ENCODE measurements around the gene RASD1. TPM values are rescaled to one million over a fixed set of nuclear protein-coding genes. Genes with fewer than 3 reads are reported as not detected.

Gene RASD1
- total RNA-seq, 1 experiment from 2014 or later: 0.30 TPM

- 0 out of 2 replicates have a peak overlapping the region, but pooled peaks have one; percentile 11 for H3K4me2 ChIP-seq (ENCODE audit: low read length)
- intact Hi-C loops (cut with micrococcal nuclease): no loop called here
- TF ChIP-seq EGR1 (IDR thresholded peaks at IDR 0.05; ENCODE audit: low read depth) (no peak), SP1 (IDR thresholded peaks at IDR 0.05; ENCODE audit: low read depth) (no peak), JUND (IDR thresholded peaks at IDR 0.05) (no peak), POLR2A (IDR thresholded peaks at IDR 0.05; ENCODE audit: borderline replicate concordance, extremely low read depth, insufficient read depth, insufficient read length) (no peak), EZH2phosphoT487 (IDR thresholded peaks at IDR 0.05; ENCODE audit: borderline replicate concordance) (no peak), ZNF274 (IDR thresholded peaks at IDR 0.05; ENCODE audit: low read depth, low read length) (no peak), REST (IDR thresholded peaks at IDR 0.05; ENCODE audit: low read depth) (no peak)
- H3K9me3 ChIP-seq (ENCODE audit: control insufficient read depth in 1 of 2, insufficient read depth in 1 of 2, low read depth in 1 of 2, low read length in 2 of 2): no peaks in the 10 kb centered on the region
- H3K79me2 ChIP-seq (ENCODE audit: insufficient read depth, low read length): no peaks in the 10 kb centered on the region
- no peaks in the 10 kb centered on the region for H4K20me1 ChIP-seq (ENCODE audit: insufficient read depth)
- no peak overlapping the region for H2AFZ ChIP-seq (ENCODE audit: low read depth, low read length, poor library complexity, severe bottlenecking)
- H3K36me3 ChIP-seq (ENCODE audit: control insufficient read depth in 1 of 2, insufficient read depth in 2 of 2, low read length in 2 of 2): no peaks in the 10 kb centered on the region
- RAD21 ChIA-PET (ENCODE audit: low non-redundant PET in 1 of 2, low total read pairs in 2 of 2, uncharacterized antibody in 2 of 2, unreplicated experiment in 2 of 2): no interaction called here
- no TSS peak for BruUV-seq (replicated peaks)
- POLR2A ChIA-PET: no interaction called here
- ATAC-seq (no peak), DNase-seq (ENCODE audit: low read depth, low spot score) (no peak)
- CTCF ChIA-PET: interaction anchor here (0.8 to 2.9 kb wide), 2 partner anchors 13 kb away, joined by 3 to 19 read pairs; partner anchors contain the start of gene RASD1
- no peak overlapping the region for H3K4me3 ChIP-seq (replicated peaks in 1 of 2; ENCODE audit: low read depth in 1 of 2, low read length in 2 of 2)
- no peaks in the 10 kb centered on the region for H3K9me2 ChIP-seq (ENCODE audit: insufficient read depth)
- H3K27ac ChIP-seq (ENCODE audit: low read depth, low read length): no peak overlapping the region; the same call in 1 of the 2 replicates
- peaks cover 5 to 32% of the 10 kb centered on the region in 2 experiments; a peak in 3 of 4 replicates for H3K4me1 ChIP-seq (ENCODE audit: control insufficient read depth in 1 of 2, insufficient read depth in 2 of 2, low read length in 2 of 2)
- H3K9ac ChIP-seq (ENCODE audit: low read length): no peak overlapping the region
- no peaks in the 10 kb centered on the region for H3K27me3 ChIP-seq (ENCODE audit: insufficient read depth, low read length)
Measured at GRCh38 chr17:17509601-17510425, 13.6 kb upstream of the RASD1 start.

All from HCT116 (cell line).